Peyer's patch (tissue), 4 donors: ENCODE results near the gene NRXN3. TPM values are rescaled to one million over a fixed set of nuclear protein-coding genes. Genes with fewer than 3 reads are reported as not detected.

Experiments used
- DNase-seq, 3 donors: peaks; one replicate each; pipeline ENCODE4 v3.0.0-alpha.2; 2017 to 2019
- H3K27ac ChIP-seq, 4 donors: fragments of 200-600 bp; sonication (generic); one replicate each; pipeline ENCODE4 v1.5.1; 2016 to 2019
- H3K27me3 ChIP-seq, 2 donors: fragments of 200-600 bp; sonication (generic); one replicate each; pipeline ENCODE4 v1.5.1; 2019
- H3K36me3 ChIP-seq, 3 donors: fragments of 200-600 bp; sonication (generic); one replicate each; pipeline ENCODE4 v1.5.1; 2016 to 2019
- H3K4me1 ChIP-seq, 4 donors: fragments of 200-600 bp; sonication (generic); one replicate each; pipeline ENCODE4 v1.5.1; 2016 to 2019
- H3K4me3 ChIP-seq, 4 donors: fragments of 200-600 bp; sonication (generic); 1 replicate in 3 of 4; 2 replicates in 1 of 4; pipeline ENCODE4 v1.5.1; 2016 to 2019; ENCODE audit warnings: mild to moderate bottlenecking in 1 of 4
- H3K9me3 ChIP-seq, 4 donors: fragments of 200-600 bp; sonication (generic); one replicate each; pipeline ENCODE4 v1.5.1; 2016 to 2019; ENCODE audit warnings: mild to moderate bottlenecking in 1 of 4
- CTCF ChIP-seq, 6 experiments: fragments of 450-650 bp in 4 of 6; fragments of 200-600 bp in 2 of 6; sonication (generic) in 1 of 6; IDR thresholded peaks; one replicate each; pipeline ENCODE4 v1.5.1; 2017 to 2019; ENCODE audit warnings: antibody characterized with exemption in 6 of 6, mild to moderate bottlenecking in 3 of 6, moderate library complexity in 1 of 6
- POLR2A ChIP-seq, 2 donors: fragments of 450-650 bp; IDR thresholded peaks; one replicate each; pipeline ENCODE4 v1.5.1; 2017; ENCODE audit warnings: antibody characterized with exemption in 2 of 2, mild to moderate bottlenecking in 2 of 2, moderate library complexity in 2 of 2
- total RNA-seq, 4 donors: library from RNA; depleted of rRNA; stranded (reverse); fragments of >200 nt; gene quantifications; one replicate each; pipeline ENCODE4 v1.1.0, GENCODE V29; 2016

Gene NRXN3
- total RNA-seq, 4 donors from 2014 or later, result 1.6 to 10.2 (median 4.4) TPM

GRCh38 chr14:78182722-78183121 lies 12.5 kb downstream of the NRXN3 start:
- Histone ChIP-seq H3K4me3 (no peak overlapping the region), H3K9me3 (no peaks in the 10 kb centered on the region), H3K4me1 (no peaks in the 10 kb centered on the region), H3K36me3 (no peaks in the 10 kb centered on the region), H3K27me3 (no peaks in the 10 kb centered on the region), H3K27ac (no peak overlapping the region)
- TF ChIP-seq CTCF (IDR thresholded peaks at IDR 0.05) (no peak), POLR2A (IDR thresholded peaks at IDR 0.05) (no peak)
- DNase-seq, result no peak

GRCh38 chr14:78184157-78184556 lies 14.0 kb downstream of the NRXN3 start:
- H3K9me3 ChIP-seq, result no peaks in the 10 kb centered on the region
- DNase-seq, result no peak
- TF ChIP-seq POLR2A (IDR thresholded peaks at IDR 0.05), result no peak
- TF ChIP-seq CTCF (IDR thresholded peaks at IDR 0.05), result no peak
- no peaks in the 10 kb centered on the region for H3K36me3 ChIP-seq
- no peaks in the 10 kb centered on the region for H3K4me1 ChIP-seq
- no peaks in the 10 kb centered on the region for H3K27me3 ChIP-seq
- no peak overlapping the region for H3K4me3 ChIP-seq
- H3K27ac ChIP-seq, result no peak overlapping the region

GRCh38 chr14:78186277-78186676 lies 16.1 kb downstream of the NRXN3 start:
- no peak for TF ChIP-seq CTCF (IDR thresholded peaks at IDR 0.05)
- TF ChIP-seq POLR2A (IDR thresholded peaks at IDR 0.05), result no peak
- H3K9me3 ChIP-seq, result no peaks in the 10 kb centered on the region
- H3K36me3 ChIP-seq, result no peaks in the 10 kb centered on the region
- H3K4me1 ChIP-seq, result no peaks in the 10 kb centered on the region
- H3K27ac ChIP-seq, result no peak overlapping the region
- no peak overlapping the region for H3K4me3 ChIP-seq
- DNase-seq, result no peak
- no peaks in the 10 kb centered on the region for H3K27me3 ChIP-seq

DNA sequence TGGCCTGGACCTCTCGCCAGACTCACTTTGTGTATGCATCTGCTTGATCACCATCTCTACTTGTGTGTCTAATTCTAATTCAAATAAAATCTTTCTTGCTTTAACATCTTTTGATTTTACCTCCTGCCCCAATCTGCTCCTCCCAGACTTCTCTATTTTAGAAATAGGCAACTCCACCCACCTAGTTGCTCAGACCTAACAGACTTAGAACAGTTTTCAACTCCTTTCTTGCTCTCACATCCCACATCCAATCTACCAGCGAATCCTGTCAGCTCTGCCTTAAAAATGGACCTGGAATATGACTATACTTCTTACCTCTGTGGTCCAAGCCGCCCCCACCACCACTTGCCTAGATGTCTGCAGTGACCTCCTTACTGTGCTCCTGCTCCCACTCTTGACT lies 18.7 kb downstream of the NRXN3 start:
- Histone ChIP-seq H3K36me3 (no peaks in the 10 kb centered on the region), H3K9me3 (no peaks in the 10 kb centered on the region), H3K27ac (no peak overlapping the region), H3K4me1 (no peaks in the 10 kb centered on the region), H3K27me3 (no peaks in the 10 kb centered on the region), H3K4me3 (no peak overlapping the region)
- no peak for TF ChIP-seq POLR2A (IDR thresholded peaks at IDR 0.05)
- TF ChIP-seq CTCF (IDR thresholded peaks at IDR 0.05), result no peak
- no peak for DNase-seq

- no peak for DNase-seq
Observed at GRCh38 chr14:78195431-78195830, 25.3 kb downstream of the NRXN3 start.

More at GRCh38 chr14:78195431-78195830, 25.3 kb downstream of the NRXN3 start:
- no peaks in the 10 kb centered on the region for H3K9me3 ChIP-seq
- no peak for TF ChIP-seq CTCF (IDR thresholded peaks at IDR 0.05)
- TF ChIP-seq POLR2A (IDR thresholded peaks at IDR 0.05), result no peak
- no peak overlapping the region for H3K27ac ChIP-seq
- H3K4me3 ChIP-seq, result no peak overlapping the region
- no peaks in the 10 kb centered on the region for H3K4me1 ChIP-seq
- no peaks in the 10 kb centered on the region for H3K27me3 ChIP-seq
- no peaks in the 10 kb centered on the region for H3K36me3 ChIP-seq
